ENCODE results near the gene PRKAA2. TPM values are rescaled to one million over a fixed set of nuclear protein-coding genes. Genes with fewer than 3 reads are reported as not detected.

PRKAA2 gene
- total and polyA plus RNA-seq, 8 donors: 1.2 to 4.1 (median 2.1) TPM

- Histone ChIP-seq H3K9me3 (no peaks in the 10 kb centered on the region), H3K27ac (no peak overlapping the region), H3K4me3 (no peak overlapping the region), H3K36me3 (no peaks in the 10 kb centered on the region), H3K4me1 (no peaks in the 10 kb centered on the region), H3K27me3 (no peaks in the 10 kb centered on the region)
- DNase-seq (no peak), FAIRE-seq (no peak), ATAC-seq (no peak)
- intact Hi-C loops (cut with DNase I): no loop called here
- TF ChIP-seq CTCF (IDR thresholded peaks at IDR 0.05): no peak
- 71 to 82% methylated on average over 1 of the region's 1 CpG for WGBS, 2 donors
These were observed 74.1 kb downstream of the PRKAA2 start for GRCh38 chr1:56719171-56719570.

- intact Hi-C loops (cut with DNase I): no loop called here
- FAIRE-seq: no peak
- Histone ChIP-seq H3K4me1 (no peaks in the 10 kb centered on the region), H3K27me3 (no peaks in the 10 kb centered on the region), H3K27ac (no peak overlapping the region), H3K36me3 (no peaks in the 10 kb centered on the region), H3K4me3 (no peak overlapping the region), H3K9me3 (no peaks in the 10 kb centered on the region)
- no peak for TF ChIP-seq CTCF (IDR thresholded peaks at IDR 0.05)
- DNase-seq: no peak
- no peak for ATAC-seq
These were observed 81.6 kb downstream of the PRKAA2 start for GRCh38 chr1:56726706-56727105.

- no peak overlapping the region for H3K4me3 ChIP-seq
- H3K27ac ChIP-seq: no peak overlapping the region
- FAIRE-seq (no peak), DNase-seq (no peak), ATAC-seq (no peak)
- H3K36me3 ChIP-seq: no peaks in the 10 kb centered on the region
- no peak for TF ChIP-seq CTCF (IDR thresholded peaks at IDR 0.05)
- intact Hi-C loops (cut with DNase I): no loop called here
- 78 to 95% methylated on average over 2 of the region's 2 CpGs for WGBS, 2 donors
- H3K27me3 ChIP-seq: no peaks in the 10 kb centered on the region
- no peaks in the 10 kb centered on the region for H3K4me1 ChIP-seq
- no peaks in the 10 kb centered on the region for H3K9me3 ChIP-seq
These were observed 83.8 kb downstream of the PRKAA2 start for GRCh38 chr1:56728964-56729363.

GRCh38 chr1:56745231-56745630 lies 100.1 kb downstream of the PRKAA2 start:
- no peaks in the 10 kb centered on the region for H3K9me3 ChIP-seq
- no peak for TF ChIP-seq CTCF (IDR thresholded peaks at IDR 0.05)
- H3K27ac ChIP-seq: no peak overlapping the region
- intact Hi-C loops (cut with DNase I): no loop called here
- H3K27me3 ChIP-seq: no peaks in the 10 kb centered on the region
- H3K4me1 ChIP-seq: no peaks in the 10 kb centered on the region
- no peak for FAIRE-seq
- ATAC-seq: no peak
- no peaks in the 10 kb centered on the region for H3K36me3 ChIP-seq
- no peak overlapping the region for H3K4me3 ChIP-seq
- DNase-seq: no peak
- 75 to 78% methylated on average over 3 of the region's 3 CpGs for WGBS, 2 donors

GRCh38 chr1:56754708-56755479 lies 109.8 kb downstream of the PRKAA2 start:
- no peaks in the 10 kb centered on the region for H3K4me1 ChIP-seq
- no peak for DNase-seq
- 38 to 46% methylated on average over 1 of the region's 1 CpG for WGBS, 2 donors
- H3K27me3 ChIP-seq: no peaks in the 10 kb centered on the region
- H3K9me3 ChIP-seq: no peaks in the 10 kb centered on the region
- intact Hi-C loops (cut with DNase I): no loop called here
- FAIRE-seq: no peak
- no peak for TF ChIP-seq CTCF (IDR thresholded peaks at IDR 0.05)
- no peak overlapping the region for H3K4me3 ChIP-seq
- ATAC-seq: no peak
- H3K27ac ChIP-seq: no peak overlapping the region
- H3K36me3 ChIP-seq: no peaks in the 10 kb centered on the region
